HG03066 (cell line): ENCODE results near the gene FAM25G.
"Not testable (repeated sequence)": the region's sequence is repeated elsewhere in the genome, so short reads cannot be mapped to it uniquely, and the experiment has no call there.

Experiments used
- ATAC-seq: cut with Tn5 transposase; IDR thresholded peaks from one replicate; pipeline ENCODE4 v1.9.1; 2021; ENCODE audit warnings: low read depth; ENCODE audit not compliant: unreplicated experiment

Gene FAM25G

GRCh38 chr10:47491600-47491999 lies at the start of gene FAM25G:
TSS of gene FAM25G (minus strand) at chr10:47491700. CDS start at chr10:47491674, 26 bp downstream.
- ATAC-seq, result not testable (repeated sequence)

DNA sequence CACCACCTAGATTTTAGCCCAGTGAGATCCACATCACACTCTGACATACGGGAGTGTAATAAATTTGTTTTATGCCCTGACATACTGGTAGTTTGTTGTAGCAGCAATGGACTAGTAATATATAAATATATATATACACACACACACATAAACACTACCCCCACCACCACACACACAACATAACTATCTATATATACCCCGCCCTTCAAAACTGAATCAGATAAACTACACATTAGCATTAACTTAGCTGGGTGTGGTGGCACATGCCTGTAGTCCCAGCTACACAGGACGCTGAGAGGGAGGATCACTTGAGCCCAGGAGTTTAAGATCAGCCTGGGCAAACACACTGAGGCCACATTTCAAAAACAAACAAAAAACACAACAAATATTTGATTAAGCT lies 44.9 kb upstream of the FAM25G start:
- not testable (repeated sequence) for ATAC-seq

- not testable (repeated sequence) for ATAC-seq
Measured at GRCh38 chr10:47523475-47523874, 32.0 kb upstream of the FAM25G start, which contains the start of gene AGAP9. TSS of gene AGAP9 (minus strand) at chr10:47523638. CDS start at chr10:47523526, 112 bp downstream.

DNA sequence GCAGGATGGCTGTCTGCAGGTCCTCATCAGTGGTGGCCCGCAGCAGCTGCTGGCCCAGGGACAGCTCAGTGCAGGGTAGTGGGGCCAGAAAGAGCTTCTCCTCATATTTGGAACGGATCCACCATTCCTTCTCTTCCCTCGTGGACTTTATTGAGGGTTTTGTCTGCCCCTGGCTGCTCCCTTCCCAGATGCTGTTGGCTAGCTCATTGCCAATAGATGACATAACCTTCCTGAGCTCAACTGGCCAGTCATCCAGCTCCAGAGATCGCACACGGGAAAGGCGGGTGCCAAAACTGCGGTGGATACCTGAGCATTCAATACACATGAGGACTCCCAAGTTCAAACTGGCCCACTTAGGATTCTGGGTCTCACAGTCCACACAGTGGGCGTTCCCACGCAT lies 10.8 kb upstream of the FAM25G start:
- not testable (repeated sequence) for ATAC-seq

DNA sequence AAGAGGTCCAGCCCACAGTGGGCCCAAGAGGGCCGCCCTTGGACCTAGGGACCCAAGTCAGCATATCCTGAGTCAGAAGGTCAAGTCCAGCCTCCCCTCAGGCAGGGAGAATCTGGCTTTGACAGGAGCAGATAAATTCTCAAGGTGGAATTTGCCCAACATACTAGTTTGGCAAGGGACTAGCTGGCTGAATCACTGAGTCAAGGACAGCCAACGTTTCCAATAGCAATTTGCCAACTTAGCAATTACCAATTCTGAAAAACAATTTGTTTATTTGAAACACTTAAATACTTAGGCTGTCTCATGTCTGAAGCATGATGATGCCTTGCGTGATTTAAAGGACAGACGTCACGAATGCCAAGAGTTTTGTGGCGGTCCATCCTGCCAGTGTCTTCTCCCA lies 2.7 kb upstream of the FAM25G start:
- ATAC-seq, result not testable (repeated sequence)

DNA sequence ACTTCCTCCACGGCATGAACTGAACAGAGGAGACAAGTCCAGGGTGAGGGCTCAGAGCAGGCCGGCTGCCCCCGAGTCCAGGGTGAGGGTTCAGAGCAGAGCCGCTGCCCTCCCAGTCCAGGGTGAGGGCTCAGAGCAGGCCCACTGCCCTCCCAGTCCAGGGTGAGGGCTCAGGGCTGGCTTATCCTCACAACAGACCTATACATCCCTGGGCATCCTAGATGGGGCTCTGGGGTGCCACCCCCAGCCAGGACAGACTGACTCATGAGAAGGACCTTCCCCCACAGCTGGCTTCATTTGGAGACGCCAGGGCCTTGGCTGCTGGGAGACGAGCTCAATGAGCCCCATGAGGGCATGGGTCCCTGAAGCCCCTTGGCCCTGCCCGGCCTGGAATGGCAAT lies 1.9 kb downstream of the FAM25G start:
- not testable (repeated sequence) for ATAC-seq

DNA sequence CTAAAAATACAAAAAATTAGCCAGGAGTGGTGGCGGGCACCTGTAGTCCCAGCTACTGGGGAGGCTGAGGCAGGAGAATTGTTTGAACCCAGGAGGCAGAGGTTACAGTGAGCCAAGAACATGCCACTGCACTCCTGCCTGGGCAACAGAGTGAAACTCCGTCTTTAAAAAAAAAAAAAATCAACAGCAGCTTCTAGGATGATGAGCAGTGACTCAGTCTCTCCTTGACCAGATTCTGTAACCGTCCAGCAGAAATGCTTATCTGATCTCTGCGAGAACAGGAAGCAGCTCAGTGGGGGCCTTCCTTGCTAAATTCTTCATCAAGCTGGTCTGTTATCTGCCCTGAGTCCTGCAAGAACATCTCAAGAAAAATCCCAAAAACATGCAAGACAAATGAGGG lies 5.6 kb downstream of the FAM25G start:
- not testable (repeated sequence) for ATAC-seq

- not testable (repeated sequence) for ATAC-seq
Measured at GRCh38 chr10:47484786-47485185, 6.7 kb downstream of the FAM25G start.

DNA sequence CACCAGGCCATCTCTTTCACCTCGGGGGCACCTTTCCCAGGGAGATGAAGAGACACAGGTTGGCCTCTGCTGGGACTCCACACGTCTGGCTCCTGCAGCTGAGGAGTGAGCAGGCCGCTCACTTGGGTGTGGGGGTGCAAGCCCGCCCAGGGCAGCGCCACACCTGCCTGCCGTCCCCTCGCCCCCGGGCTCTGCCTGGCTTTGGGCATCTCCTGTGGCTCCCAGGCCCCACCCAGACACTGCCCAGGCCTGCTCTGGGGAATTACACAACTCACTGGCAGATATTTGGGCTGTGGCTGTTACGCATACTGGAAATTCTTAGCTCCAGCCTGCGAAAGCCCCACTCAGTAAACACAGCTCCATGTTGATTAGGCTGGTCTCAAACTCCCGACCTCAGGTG lies 7.6 kb downstream of the FAM25G start, which contains the start of gene ANXA8:
TSS of gene ANXA8 (minus strand) at position 193 of the 400 bp plus-strand sequence. CDS start at position 11, 182 bp downstream.
- ATAC-seq, result not testable (repeated sequence)

- not testable (repeated sequence) for ATAC-seq
Measured at GRCh38 chr10:47482367-47482766, 9.1 kb downstream of the FAM25G start.

GRCh38 chr10:47481768-47482181 lies 9.7 kb downstream of the FAM25G start:
- ATAC-seq, result not testable (repeated sequence)

- ATAC-seq, result not testable (repeated sequence)
Measured at GRCh38 chr10:47481182-47481766, 10.2 kb downstream of the FAM25G start.

DNA sequence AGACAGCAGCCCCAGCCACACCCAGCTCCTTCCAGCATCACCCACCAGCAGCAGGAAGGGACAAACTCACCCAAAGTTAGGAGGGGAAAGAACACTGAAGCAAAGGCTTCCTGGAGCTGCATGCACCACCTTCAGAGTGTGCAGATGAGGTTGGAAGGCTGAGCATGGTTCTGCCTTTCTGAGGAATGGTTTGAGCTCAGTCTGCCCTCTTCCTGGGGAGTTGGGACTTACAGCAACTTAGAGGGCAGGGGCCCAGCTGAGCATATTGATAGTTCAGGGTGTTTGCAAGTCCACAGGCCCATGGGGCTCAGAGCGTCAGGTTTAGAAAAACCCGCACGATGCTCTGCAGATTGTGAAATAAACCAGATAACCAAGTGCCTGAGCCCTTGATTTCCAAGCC lies 11.4 kb downstream of the FAM25G start:
- not testable (repeated sequence) for ATAC-seq

- not testable (repeated sequence) for ATAC-seq
Measured at GRCh38 chr10:47478114-47478513, 13.4 kb downstream of the FAM25G start.

DNA sequence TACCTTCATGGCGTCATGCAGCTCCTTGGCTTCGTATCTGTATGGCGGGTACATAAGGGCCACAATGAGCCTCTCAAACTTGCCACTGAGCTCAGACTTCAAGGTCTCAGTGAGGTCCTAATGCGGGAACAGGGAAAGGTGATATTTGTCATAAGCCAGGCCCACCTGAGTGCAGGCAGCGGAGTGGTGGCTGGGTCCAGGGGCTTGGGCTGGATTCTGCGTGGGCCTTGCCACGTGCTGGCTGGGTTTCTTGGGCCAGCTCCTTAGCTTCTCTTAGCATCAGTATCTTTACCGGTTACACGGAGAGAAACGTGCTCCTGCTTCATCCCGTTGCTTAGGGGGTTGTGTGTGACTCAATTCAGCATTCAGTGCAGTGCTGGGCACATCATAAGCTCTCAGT lies 14.4 kb downstream of the FAM25G start:
- ATAC-seq, result not testable (repeated sequence)

DNA sequence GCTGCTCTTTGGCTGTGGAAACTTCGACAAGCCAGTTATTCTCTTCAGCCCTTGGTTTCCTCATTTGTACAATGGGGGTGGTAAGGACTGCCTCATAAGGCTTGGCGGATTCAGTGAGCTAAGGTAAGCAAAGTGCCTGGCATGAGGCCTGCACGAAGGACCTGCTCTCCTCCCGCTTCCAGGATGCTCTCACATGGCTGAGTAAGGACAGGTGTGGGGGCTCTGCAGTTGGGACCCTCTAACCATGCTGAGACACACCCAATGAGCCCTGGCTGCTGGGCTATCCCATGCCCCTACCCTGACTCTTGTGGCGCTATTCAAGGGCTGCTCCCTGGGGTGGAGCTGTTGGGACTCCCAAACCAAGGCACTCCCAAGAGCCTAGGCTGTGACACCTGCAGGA lies 16.4 kb downstream of the FAM25G start:
- ATAC-seq, result not testable (repeated sequence)

DNA sequence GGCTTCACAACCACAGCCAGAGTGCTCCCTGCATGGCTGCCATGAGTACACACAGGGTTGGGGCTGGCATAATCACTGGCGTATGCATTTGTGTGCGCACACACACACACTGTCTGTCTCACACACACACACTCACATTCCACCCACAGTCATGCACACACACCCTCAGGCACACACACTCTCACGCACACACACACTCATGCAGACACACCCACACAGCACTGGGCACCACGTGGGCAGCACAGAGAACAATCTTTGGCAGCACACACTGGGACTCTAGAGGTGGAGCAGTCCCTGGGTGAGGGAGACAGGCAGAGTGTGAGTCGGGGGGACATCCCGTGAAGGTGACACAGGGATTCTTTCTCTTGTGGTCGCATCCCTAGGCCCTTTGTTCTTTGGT lies 18.0 kb downstream of the FAM25G start:
- ATAC-seq, result not testable (repeated sequence)

DNA sequence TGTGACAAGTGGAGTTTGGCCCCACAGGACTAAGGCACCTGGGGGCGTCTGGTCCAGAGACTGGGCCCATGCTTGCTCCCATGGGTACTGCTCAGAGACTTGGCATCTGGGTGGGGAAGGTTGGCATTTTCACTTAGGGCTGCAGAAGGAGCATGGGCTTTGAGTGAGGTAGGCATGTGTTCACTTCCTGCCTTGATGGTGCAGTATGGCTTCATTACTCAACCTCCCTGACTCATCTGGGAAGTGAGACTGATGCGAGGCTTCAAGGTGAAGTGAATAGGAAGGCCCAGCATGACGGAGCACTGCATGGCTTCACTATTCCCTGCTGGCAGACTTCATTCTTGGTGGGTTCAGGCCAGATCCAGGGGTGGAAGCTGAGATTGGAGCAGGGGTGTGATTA lies 18.9 kb downstream of the FAM25G start:
- ATAC-seq, result not testable (repeated sequence)

GRCh38 chr10:47472072-47472471 lies 19.4 kb downstream of the FAM25G start:
- ATAC-seq, result not testable (repeated sequence)

DNA sequence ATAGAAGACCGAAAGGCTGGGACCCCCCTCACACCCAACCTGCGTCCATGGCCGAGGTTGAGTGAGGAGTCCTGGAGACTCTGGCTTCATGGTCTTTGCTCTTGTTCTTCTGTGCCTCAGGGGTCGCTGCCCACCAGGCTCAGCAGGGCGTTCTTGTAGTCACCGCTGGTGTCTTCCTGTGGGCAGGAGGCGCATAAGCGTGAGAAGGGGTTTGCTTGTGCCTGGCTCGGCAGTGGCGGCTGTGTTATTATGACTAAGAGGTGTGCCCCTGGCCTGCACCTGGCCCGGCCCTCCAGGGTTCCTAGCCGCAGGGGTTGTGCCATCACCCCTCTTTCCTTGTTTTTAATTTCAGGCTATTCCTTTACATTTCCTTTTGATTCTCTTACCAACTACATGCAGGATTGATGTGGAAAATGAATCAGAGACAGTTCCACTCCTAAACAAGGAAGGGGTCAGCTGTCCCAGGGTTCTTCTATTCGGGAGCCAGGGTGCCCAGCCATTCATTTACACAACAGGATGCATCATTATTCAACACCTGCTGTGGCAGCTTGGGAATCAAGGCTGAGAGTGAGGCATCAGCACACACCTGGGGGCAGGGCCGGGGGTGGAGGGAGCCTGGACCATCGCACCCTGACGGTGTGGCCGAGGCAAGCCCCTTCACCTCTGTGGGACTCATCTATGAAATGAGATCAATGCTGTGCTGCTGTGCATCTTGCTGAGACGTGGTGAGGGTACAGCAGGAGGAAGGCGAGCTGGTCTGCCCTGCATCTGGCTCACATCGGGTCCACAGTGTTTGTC lies 22.6 kb downstream of the FAM25G start:
- not testable (repeated sequence) for ATAC-seq

DNA sequence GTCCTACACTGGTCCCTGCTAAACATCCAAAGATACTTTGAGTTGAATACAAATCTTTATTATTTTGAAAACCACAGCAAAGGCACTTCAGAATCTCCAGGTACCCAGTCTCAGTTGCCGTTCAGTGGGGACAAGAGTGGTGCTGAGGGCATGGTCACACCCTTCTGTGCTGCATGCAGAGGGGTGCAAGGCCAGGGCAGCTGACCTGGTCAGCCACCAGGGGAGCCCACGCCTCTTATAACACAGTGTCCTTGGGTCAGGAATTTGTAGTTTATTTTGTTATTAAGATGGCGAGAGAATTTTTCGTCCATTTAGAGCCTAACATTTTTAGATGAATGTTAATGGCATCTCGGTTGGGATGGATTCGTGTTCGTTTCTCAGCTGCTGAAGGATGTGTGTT lies 23.5 kb downstream of the FAM25G start:
- ATAC-seq, result not testable (repeated sequence)
